GM18502 (cell line): ENCODE measurements around the gene CLEC1A.

Source experiments
- ATAC-seq: cut with Tn5 transposase; IDR thresholded peaks from one replicate; pipeline ENCODE4 v1.9.1; 2021; ENCODE audit warnings: mild to moderate bottlenecking; ENCODE audit not compliant: unreplicated experiment, poor library complexity

The CLEC1A gene

GRCh38 chr12:10102322-10102721, 3.5 kb upstream of the CLEC1A start:
- ATAC-seq = no peak

GRCh38 chr12:10101648-10102220, 2.9 kb upstream of the CLEC1A start:
- ATAC-seq = no peak

- ATAC-seq = no peak
Measured at GRCh38 chr12:10101042-10101579, 2.3 kb upstream of the CLEC1A start.

DNA sequence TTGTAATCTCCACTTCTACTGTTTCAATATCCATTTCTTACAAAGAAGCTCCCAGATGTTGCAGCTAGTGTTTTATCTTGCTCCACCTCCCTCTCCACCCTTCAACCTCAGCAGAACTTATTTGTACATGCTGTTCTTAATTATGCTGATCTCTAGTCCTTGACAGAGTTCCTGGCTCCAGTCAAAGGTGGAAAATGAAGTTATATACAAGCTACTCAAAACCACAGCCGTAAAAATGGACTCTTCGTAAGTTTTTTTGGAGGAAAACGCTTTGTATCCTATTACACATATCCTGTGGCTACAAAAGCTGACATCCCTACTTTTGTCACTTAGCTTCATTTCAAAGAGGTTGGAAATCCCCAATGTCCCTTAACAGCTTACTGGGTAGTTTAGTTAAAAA, 1.3 kb downstream of the CLEC1A start:
- ATAC-seq = no peak

GRCh38 chr12:10095971-10096370, 2.8 kb downstream of the CLEC1A start:
- ATAC-seq = no peak

DNA sequence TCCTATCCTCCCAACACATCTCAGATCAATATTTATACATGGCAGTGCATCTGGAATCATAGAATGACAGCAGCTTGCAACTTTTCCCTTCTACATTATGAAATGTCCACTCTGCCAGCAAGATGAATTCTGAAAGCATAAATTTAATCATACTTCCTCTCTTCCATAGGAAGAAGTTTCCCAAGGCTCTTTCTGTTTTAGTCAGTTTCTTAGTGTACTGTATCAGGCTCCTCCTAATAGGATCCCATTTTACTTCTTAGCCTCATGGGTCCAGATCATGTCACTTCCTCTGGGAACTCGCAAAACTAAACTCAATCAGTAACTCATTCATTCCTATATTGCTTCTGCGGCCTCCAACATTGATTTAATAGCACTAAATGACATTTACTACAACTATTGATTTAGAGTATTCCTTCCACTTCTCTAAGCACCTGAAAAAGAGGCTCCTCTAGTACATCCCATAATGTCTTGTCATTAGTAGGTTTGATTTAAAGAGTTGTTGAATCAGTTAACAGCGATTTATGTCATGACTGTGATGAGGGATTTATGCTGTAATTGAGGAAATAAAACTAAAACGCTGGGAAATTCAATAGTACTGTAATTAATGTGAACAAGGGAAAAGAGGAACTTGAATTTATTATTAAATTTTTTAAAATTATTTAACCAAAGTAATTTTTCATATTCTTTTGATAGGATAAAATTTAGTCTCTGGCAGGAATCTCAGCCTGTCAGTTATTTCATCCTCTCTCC, 4.0 kb downstream of the CLEC1A start:
- no peak for ATAC-seq

GRCh38 chr12:10088955-10089900, 9.6 kb downstream of the CLEC1A start:
- ATAC-seq = no peak

DNA sequence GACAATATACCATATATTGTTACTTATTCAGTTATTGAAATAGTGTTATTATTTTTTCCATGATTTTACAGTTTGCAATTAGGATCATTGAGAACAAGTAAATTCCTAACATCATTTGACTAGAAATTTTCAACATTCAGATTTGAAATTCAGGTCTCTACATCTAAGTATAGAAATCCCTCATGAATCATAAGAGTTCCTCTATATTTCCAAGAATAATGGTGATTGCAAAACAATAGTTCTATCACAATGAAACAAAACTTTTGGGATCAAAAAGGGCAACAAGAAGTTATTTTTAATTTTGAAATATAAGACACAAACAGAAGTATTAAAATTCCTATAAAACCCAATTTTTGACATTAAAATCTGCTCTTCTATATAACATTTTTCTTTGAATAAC, 10.8 kb downstream of the CLEC1A start:
- ATAC-seq = no peak

DNA sequence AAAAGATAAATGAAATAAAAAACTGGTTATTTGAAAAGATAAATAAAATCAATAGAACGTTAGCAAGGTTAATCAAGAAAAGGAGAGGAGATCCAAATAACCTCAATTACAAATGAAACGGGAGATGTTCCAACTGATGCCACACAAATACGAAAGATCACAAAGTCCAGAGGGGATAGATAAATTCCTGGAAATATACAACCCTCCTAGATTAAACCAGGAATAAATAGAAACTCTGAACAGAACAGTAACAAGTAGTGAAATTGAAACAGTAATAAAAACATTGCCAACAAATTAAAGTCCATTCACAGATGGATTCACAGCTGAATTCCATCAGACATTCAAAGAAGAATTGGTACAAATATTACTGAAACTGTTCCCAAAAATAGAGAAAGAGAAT, 12.4 kb downstream of the CLEC1A start:
- ATAC-seq = no peak

- ATAC-seq = no peak
Measured at GRCh38 chr12:10084733-10085132, 14.1 kb downstream of the CLEC1A start.

DNA sequence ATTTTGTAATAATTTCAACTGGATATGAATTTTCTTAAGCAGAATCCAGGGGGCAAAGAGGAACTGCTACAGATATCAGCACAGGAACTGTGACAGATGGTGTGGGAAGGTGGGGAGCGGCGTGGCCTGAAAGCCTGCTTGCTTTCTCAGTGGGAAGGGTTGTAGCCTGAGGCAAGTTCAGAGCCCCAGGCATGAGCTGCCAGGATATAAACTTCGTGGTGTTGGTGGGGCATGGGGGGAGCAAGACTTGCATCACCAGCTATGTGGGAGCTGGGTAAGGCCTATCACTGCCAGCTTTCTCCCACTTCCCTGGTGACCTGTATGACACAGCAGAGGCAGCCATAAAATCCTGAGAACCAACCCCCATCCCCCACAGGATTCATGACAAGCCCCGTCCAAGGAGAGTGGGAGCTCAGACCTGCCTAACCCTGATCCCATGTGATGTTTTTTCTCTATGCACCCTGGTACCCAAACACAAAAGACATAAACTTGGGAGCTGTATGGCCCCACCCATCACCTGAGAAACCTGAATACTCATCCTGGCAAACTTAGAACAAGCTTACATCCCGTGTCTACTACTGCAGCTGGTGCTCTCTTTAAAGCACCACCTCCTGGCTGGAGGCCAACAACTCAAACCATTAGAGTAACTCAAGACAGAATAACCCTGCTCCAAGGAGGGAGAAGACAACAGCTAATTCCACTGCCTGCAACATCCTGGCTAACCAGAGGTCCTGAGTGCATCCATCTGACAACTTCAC, 16.5 kb downstream of the CLEC1A start:
- ATAC-seq = no peak

DNA sequence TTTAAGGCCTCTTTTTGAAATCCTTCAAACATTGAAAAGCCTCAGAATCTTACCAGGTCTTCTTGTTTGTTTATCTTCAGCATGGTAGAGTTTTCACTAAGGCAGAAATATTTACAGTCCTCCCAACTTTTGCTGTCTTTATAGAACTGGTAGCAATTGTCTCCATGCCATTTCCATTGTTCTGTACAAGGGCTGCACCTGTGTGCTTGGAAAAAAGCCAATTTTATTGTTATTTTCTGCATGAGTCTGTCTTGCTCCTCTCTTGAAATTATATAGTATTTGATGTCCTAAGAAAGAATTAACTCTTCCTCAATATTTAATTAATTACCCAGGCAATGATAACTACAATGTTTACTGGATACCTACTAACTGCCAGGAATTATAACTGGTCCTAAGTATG, 23.3 kb downstream of the CLEC1A start:
- no peak for ATAC-seq

DNA sequence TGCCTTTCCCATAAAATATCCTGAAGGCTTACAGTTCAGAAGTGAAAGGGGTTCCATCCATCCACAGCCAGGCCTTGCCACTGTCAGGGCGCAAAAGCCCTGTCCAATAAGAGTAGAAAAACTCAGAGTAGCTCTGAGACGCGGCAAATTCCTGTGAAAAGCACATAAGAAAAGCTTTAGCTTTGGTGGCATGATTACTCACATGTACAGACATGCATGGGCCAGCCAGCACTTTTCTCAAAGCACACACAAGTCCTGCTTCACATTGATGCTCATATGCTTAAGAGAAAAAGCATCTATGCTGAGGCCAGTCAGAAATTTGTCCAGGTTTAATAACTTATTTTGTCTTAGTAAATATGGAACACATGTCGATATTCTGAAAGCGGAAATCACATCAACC, 25.5 kb downstream of the CLEC1A start:
- no peak for ATAC-seq

GRCh38 chr12:10072131-10072530, 26.7 kb downstream of the CLEC1A start:
- ATAC-seq = no peak

GRCh38 chr12:10070380-10070779, 28.4 kb downstream of the CLEC1A start:
- no peak for ATAC-seq

DNA sequence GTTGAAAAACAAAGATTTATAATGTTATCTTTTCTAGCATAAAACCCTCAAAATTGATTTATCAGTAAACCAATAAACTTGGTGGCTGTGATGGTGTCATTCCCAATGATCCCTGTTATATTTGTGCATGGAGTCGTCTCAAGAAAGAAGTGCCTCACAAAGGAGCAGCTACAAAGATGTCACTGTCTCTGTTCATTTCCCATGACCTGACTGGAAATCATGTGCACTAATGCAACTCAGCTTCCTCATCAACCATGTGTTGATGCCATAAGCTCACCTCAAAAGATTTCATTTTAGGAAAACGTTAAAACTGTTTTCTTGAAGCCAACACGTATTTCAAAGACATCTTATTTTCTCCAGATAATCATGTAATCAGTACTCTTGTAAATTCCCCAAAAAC, 28.8 kb downstream of the CLEC1A start:
- no peak for ATAC-seq

DNA sequence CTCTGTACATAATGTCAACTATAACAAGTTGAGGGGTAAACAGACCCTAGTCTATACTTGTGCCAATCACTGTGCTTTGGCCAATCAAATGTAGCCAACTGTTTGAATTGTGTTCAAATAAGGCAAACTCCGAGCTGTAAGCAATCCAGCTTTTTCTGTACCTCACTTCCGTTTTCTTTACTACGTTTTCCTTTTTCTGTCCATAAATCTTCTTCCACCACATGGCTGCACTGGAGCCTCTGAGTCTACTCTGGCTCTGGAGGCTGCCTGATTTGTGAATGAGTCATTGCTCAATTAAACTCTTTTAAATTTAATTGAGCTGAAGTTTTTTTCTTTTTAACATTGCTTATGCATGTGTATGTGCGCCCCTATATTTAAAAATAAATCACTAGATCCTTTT, 29.7 kb downstream of the CLEC1A start:
- ATAC-seq = no peak

DNA sequence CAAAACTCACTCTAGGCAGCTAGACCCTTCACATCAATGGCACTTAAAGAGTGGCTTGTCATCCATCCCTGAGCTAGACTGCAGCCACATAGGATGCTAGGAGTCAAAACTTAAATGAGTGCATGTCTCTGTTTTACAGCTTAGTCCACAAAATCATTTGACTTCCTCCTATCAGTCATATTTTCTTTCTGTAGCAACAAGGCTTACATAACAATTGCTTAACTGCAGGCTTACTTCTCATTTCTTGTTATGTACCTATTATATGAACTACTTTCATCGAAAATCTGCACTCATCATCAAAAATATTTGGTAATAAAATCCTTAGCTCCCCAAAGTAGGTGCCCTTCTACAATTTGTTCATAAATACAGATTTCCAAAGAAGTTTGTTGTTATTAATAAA, 30.1 kb downstream of the CLEC1A start:
- ATAC-seq = no peak

- no peak for ATAC-seq
Measured at GRCh38 chr12:10067942-10068341, 30.8 kb downstream of the CLEC1A start.

GRCh38 chr12:10067264-10067663, 31.5 kb downstream of the CLEC1A start:
- no peak for ATAC-seq
